Calu3 (cell line): Measurements from ENCODE around the gene CDY1. TPM values are rescaled to one million over a fixed set of nuclear protein-coding genes. Genes with fewer than 3 reads are reported as not detected.
"Not testable (repeated sequence)": the region's sequence is repeated elsewhere in the genome, so short reads cannot be mapped to it uniquely, and the experiment has no call there.

Experiments used
- Bru-seq: library from RNA; stranded (reverse); fragments of 400-500 nt; gene quantifications from one replicate; lab custom pipeline; 2021; lab: Mats Ljungman, UMichigan
- BruChase-seq, 2 experiments: library from RNA; stranded (reverse); fragments of 400-500 nt; gene quantifications; one replicate each; lab custom pipeline; 2021; lab: Mats Ljungman, UMichigan
- BruUV-seq: library from RNA; stranded (reverse); fragments of 400-500 nt; replicated peaks from 2 replicates; lab custom pipeline; 2021; lab: Mats Ljungman, UMichigan
- CTCF ChIA-PET: fragments of 300-600 bp; sonication (Branson Sonifier 250); formaldehyde crosslinking; loops from one replicate; lab custom pipeline; 2022; ENCODE audit warnings: antibody characterized with exemption; lab: Charles Lee
- DNase-seq: peaks from one replicate; pipeline ENCODE4 v3.0.0; 2022
- H3K27ac Mint-ChIP-seq: one replicate; pipeline ENCODE4 v1.8.0; 2022; ENCODE audit warnings: mixed read lengths; ENCODE audit not compliant: unreplicated experiment
- H3K27me3 Mint-ChIP-seq: one replicate; pipeline ENCODE4 v1.8.0; 2022; ENCODE audit warnings: mixed read lengths; ENCODE audit not compliant: unreplicated experiment
- H3K36me3 Mint-ChIP-seq: one replicate; pipeline ENCODE4 v1.8.0; 2022; ENCODE audit warnings: mild to moderate bottlenecking, moderate library complexity, mixed read lengths; ENCODE audit not compliant: insufficient read depth, unreplicated experiment
- H3K4me1 Mint-ChIP-seq: one replicate; pipeline ENCODE4 v1.8.0; 2022; ENCODE audit warnings: mild to moderate bottlenecking, low read depth, mixed read lengths; ENCODE audit not compliant: unreplicated experiment
- H3K4me3 Mint-ChIP-seq: one replicate; pipeline ENCODE4 v1.8.0; 2022; ENCODE audit warnings: mild to moderate bottlenecking, low read depth, moderate library complexity, mixed read lengths; ENCODE audit not compliant: unreplicated experiment
- H3K9me3 Mint-ChIP-seq: one replicate; pipeline ENCODE4 v1.8.0; 2022; ENCODE audit warnings: low read depth, mixed read lengths; ENCODE audit not compliant: unreplicated experiment
- intact Hi-C: fragments of 100-400 bp; cut with micrococcal nuclease; formaldehyde crosslinking; loops from one replicate; pipeline ENCODE4 v1.10.0; 2022; ENCODE audit not compliant: unreplicated experiment
- long read RNA-seq: library from polyadenylated mRNA; stranded (forward); transcript quantifications from one replicate; pipeline ENCODE4 v2.0.0, GENCODE V29; 2022
- total RNA-seq: library from RNA; stranded (reverse); gene quantifications from 2 replicates; pipeline ENCODE4 v1.2.3, GENCODE V29; 2022

Gene CDY1, protein sequence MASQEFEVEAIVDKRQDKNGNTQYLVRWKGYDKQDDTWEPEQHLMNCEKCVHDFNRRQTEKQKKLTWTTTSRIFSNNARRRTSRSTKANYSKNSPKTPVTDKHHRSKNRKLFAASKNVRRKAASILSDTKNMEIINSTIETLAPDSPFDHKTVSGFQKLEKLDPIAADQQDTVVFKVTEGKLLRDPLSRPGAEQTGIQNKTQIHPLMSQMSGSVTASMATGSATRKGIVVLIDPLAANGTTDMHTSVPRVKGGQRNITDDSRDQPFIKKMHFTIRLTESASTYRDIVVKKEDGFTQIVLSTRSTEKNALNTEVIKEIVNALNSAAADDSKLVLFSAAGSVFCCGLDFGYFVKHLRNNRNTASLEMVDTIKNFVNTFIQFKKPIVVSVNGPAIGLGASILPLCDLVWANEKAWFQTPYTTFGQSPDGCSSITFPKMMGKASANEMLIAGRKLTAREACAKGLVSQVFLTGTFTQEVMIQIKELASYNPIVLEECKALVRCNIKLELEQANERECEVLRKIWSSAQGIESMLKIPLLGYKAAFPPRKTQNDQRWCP
- total RNA-seq (not detected in 2 replicates), Bru-seq, nascent RNA (not detected), BruChase-seq, experiment 1, labeled RNA remaining after a 6-hour chase (not detected), BruChase-seq, experiment 2, labeled RNA remaining after a 2-hour chase (not detected)
- long read RNA-seq: 0 reads

DNA sequence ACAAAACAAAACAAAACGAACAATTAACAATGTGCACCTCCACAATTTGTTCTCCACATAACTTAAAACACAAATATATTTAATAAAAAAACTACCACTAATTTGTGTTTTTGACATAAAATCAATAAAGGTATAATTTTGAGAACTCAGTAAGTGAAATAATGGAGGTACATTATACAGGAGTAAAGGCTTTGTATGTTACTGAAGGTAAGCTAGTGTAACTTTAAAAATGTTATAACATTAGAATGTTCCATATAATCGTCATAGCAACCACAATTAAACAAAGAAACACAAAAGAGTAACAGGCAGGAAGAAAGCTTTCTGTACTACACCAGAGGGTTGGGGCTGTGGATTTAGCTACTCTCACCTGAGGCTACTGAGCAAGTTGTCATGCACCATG is at the start of gene CDY1:
TSS of gene CDY1 (plus strand) at position 301 of the 400 bp plus-strand sequence. CDS start 326 bp downstream, outside the sequence.
- H3K9me3 Mint-ChIP-seq, CTCF ChIA-PET, H3K4me3 Mint-ChIP-seq, intact Hi-C loops, H3K27ac Mint-ChIP-seq, H3K36me3 Mint-ChIP-seq, H3K27me3 Mint-ChIP-seq, BruUV-seq, H3K4me1 Mint-ChIP-seq, DNase-seq: not testable (repeated sequence)

DNA sequence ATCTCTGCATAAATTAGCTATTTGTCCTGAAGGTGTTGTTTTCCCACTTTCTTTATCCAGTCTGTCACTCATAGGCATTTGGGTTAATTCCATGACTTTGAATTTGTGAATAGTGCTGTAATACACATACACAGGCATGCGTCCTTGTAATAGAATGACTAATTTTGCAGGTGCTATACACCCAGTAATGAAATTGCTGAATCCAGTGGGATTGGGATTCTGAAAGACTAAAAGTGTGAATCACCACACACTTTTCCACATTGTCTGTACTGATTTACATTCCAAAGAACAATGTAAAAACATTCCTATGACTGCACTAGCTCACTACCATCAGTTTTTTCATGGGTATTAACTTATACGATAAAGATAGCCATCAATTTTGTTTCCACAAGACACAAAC is 28.6 kb upstream of the CDY1 start:
- H3K27ac Mint-ChIP-seq, H3K27me3 Mint-ChIP-seq, intact Hi-C loops, H3K36me3 Mint-ChIP-seq, DNase-seq, CTCF ChIA-PET, H3K4me1 Mint-ChIP-seq, H3K9me3 Mint-ChIP-seq, H3K4me3 Mint-ChIP-seq, BruUV-seq: not testable (repeated sequence)

DNA sequence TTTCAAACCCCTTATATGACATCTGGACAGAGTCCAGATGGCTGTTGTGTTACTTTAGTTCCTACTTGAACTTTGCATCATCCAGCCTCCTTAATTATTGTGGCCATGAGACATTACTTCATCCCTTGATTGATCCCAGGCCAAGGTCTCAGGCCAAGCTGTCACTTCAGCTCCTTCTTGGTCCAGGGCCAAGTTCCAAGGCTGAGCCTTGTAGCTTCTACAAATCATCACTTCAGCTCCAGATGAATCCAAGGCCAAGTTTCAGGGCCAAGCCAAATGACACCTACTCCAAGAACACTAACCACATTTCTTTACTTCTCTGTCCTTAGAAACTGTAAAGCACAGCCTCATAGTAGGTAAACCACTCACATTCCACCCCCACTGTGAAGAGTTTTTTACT is 1.7 kb upstream of the CDY1 start:
- CTCF ChIA-PET, H3K27me3 Mint-ChIP-seq, H3K4me1 Mint-ChIP-seq, H3K9me3 Mint-ChIP-seq, DNase-seq, intact Hi-C loops, H3K27ac Mint-ChIP-seq, H3K36me3 Mint-ChIP-seq, BruUV-seq, H3K4me3 Mint-ChIP-seq: not testable (repeated sequence)

DNA sequence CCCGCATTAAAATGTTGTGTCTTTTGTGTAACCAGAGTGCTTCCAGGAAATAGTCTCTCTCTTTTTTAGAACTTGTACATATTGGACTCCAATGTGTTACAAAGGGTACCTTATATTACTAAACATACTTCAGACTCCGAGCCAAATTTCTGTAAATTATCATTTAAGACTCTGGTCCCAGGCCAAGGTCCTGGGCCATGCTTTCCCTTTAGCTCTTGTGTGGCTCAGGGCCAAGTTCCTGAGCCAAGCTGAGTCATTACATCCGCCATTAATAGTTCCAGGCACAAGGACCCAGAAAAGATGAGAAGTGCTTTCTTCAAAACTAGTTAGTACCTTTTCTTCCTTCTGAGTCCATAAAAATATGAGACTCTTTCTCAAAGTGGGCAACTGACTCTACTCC is 4.6 kb downstream of the CDY1 start:
- H3K36me3 Mint-ChIP-seq, BruUV-seq, H3K4me3 Mint-ChIP-seq, CTCF ChIA-PET, intact Hi-C loops, H3K9me3 Mint-ChIP-seq, H3K27ac Mint-ChIP-seq, H3K4me1 Mint-ChIP-seq, H3K27me3 Mint-ChIP-seq, DNase-seq: not testable (repeated sequence)

DNA sequence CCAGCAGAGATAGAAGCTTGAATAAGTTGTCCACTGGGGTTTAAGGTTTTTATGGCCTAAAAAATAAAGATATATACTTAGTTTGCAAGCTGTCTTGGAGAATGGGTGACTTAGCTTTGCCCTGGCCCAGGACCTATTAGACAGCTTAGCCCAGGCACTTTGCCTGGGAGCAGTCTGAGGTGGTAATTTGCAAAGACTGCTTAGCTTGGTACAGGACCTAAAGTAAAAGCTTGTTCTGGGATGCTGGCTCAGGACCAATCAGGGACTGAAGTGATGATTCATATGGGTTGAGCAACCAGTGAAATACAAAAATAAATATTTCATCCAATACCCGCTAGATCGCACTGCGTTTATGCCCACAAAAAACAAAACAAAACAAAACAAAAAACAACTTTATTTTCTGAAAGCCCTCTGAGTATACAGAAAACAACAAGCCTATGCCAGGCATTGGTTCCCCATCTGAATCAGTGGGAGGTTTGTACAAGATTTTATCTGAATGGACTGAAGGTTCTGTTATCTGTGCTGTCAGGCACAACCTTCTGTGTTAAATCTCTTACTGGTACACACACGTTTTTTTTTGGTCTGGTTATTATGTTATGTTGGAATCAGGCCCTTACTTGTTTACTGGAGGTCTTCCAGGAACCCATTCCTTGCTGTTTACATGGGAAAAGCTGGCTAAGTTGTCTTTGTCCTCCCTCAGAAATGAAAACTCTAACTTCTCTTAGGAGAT is 8.6 kb downstream of the CDY1 start:
- H3K4me1 Mint-ChIP-seq, BruUV-seq, H3K9me3 Mint-ChIP-seq, H3K36me3 Mint-ChIP-seq, H3K4me3 Mint-ChIP-seq, intact Hi-C loops, DNase-seq, H3K27me3 Mint-ChIP-seq, H3K27ac Mint-ChIP-seq, CTCF ChIA-PET: not testable (repeated sequence)

DNA sequence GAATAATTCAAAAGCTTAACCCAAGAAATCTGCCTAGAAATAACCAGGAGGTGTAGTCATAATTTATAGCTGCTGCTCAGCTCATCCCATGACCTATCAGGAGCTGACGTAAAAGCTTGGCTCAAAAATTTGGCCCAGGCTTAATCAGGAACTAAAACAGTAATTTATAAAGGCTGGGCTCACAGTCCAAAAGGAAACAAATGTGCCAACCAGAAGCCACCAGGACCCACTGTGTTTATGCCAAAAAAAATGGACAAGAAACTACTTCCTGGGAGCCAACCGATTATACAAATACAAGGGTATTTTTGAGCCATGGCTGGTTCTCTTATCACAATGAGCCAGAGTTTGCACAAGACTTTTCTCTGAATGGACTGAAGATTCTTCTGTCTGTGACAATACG is 17.9 kb downstream of the CDY1 start:
- H3K27me3 Mint-ChIP-seq, intact Hi-C loops, H3K4me1 Mint-ChIP-seq, BruUV-seq, CTCF ChIA-PET, H3K36me3 Mint-ChIP-seq, DNase-seq, H3K4me3 Mint-ChIP-seq, H3K27ac Mint-ChIP-seq, H3K9me3 Mint-ChIP-seq: not testable (repeated sequence)

DNA sequence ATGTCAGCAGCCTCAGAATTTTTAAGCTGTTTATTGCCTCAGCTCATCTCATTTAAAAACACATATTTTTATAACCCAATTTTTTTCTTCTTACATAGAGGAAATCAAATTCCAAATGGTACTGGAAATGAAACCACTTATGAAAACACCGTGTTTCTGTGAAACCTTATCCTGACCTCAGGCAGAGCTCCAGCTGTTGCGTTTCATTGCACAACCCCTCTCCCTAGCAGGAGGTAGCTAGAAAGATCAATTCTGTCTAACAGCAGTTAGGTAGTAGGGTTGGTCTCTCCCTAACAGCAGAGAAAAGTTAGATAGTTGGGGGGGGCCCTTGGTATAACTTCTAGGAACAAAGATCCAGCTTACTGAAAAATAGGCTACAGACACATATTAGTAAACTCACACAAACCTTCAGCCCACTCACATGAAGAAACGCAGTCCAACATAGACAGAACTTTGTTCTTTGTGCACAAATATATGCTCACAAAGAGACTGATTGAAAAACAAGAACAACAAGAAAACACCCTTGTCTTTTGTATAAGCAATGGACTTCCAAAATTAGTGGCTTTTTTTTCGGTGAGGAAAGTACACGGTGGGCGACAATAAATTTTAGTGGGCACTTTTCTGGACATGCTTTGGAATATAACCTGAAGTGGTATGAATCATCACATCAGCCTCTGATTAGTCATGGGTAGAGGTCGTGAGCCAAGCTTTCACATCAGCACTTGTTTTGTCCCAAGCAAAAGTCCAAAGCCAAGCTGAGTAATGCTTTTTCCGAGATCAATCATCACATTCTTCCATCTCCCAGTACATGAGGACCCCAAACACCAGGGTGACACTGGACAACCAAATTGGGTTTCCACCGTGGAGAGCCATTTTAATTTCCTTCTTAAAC is 21.4 kb downstream of the CDY1 start:
- H3K4me3 Mint-ChIP-seq: not testable (repeated sequence)

More for the DNA sequence above, 21.4 kb downstream of the CDY1 start:
- H3K4me1 Mint-ChIP-seq, intact Hi-C loops, CTCF ChIA-PET, H3K36me3 Mint-ChIP-seq, H3K27ac Mint-ChIP-seq, BruUV-seq, H3K9me3 Mint-ChIP-seq, DNase-seq, H3K27me3 Mint-ChIP-seq: not testable (repeated sequence)
